ENCODE results near the gene KIF17.

The KIF17 gene

DNA sequence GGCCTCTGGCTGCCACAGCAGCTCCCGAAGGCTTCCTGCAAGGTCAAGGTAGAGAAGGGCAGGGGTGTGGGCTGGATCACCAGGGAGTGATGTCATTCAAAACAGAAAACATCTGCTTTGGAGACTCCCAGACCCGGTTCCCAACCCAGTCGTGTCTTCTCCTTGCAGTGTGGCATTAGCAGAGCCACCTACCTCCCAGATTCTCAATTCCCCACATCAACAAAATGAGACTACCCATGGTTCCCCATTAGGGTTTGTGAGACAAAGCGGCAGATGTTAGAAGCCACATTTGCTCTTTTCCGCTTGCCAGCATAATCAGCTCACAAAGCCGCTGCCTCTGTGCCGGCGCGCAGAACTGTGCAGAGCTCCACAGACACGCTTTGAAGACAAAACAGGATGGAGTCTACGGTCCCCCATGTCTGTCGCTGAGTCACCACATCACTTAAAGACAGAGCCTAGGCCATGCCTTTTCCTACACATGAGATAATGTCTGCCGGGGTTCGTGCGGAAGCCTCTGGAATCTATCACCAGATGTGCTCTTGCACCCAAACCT, 12.5 kb downstream of the KIF17 start:
- H3K4me3 ChIP-seq (replicated peaks; ENCODE audit: low read depth, low read length): no peak overlapping the region
- TF ChIP-seq, protein P1, sequence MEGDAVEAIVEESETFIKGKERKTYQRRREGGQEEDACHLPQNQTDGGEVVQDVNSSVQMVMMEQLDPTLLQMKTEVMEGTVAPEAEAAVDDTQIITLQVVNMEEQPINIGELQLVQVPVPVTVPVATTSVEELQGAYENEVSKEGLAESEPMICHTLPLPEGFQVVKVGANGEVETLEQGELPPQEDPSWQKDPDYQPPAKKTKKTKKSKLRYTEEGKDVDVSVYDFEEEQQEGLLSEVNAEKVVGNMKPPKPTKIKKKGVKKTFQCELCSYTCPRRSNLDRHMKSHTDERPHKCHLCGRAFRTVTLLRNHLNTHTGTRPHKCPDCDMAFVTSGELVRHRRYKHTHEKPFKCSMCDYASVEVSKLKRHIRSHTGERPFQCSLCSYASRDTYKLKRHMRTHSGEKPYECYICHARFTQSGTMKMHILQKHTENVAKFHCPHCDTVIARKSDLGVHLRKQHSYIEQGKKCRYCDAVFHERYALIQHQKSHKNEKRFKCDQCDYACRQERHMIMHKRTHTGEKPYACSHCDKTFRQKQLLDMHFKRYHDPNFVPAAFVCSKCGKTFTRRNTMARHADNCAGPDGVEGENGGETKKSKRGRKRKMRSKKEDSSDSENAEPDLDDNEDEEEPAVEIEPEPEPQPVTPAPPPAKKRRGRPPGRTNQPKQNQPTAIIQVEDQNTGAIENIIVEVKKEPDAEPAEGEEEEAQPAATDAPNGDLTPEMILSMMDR (IDR thresholded peaks at IDR 0.05; ENCODE audit: low read depth, low read length, missing control alignments): no peak
- DNase-seq (ENCODE audit: extremely low read depth, low read depth): no peak

DNA sequence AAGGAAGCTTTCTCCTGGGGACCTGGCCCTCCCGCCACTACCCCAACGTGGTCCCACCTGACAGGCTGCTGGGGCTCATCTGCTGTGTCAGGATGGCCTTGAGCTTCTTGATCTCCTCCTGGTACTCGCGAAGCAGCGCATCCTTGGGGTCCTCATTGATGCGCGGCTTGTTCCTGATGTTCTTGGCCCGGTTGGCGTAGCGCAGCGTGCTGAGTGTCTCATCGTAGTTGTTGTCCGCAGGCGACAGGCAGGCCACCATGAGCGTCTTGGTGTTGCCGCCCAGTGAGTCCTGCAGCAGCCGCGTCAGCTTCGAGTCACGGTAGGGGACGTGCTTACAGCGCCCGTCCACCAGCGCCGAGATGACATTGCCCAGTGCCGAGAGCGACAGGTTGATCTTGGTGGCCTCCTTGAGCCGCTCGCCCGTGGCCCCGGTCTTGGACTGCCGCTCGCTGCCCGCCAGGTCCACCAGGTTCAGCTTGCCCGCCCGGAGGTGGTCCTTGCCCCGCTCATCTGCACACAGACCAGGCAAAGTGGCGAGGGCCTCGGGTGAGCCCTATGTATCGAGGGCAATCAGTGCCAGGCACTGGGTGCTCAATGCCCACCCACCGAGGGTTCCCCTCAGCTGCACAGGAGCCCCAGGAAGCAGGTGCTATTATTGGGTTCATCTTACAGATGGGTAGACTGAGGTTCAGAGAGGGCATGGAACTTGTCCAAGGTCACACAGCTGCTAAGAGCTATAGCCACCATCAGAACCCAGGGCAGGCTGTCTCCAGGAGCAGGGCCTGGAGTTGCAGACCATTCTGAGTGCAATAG, 13.2 kb downstream of the KIF17 start:
- H3K4me3 ChIP-seq (replicated peaks; ENCODE audit: low read depth, low read length): no peak overlapping the region
- no peak for DNase-seq (ENCODE audit: extremely low read depth, low read depth)
- TF ChIP-seq, protein P1 (IDR thresholded peaks at IDR 0.05; ENCODE audit: low read depth, low read length, missing control alignments): no peak

DNA sequence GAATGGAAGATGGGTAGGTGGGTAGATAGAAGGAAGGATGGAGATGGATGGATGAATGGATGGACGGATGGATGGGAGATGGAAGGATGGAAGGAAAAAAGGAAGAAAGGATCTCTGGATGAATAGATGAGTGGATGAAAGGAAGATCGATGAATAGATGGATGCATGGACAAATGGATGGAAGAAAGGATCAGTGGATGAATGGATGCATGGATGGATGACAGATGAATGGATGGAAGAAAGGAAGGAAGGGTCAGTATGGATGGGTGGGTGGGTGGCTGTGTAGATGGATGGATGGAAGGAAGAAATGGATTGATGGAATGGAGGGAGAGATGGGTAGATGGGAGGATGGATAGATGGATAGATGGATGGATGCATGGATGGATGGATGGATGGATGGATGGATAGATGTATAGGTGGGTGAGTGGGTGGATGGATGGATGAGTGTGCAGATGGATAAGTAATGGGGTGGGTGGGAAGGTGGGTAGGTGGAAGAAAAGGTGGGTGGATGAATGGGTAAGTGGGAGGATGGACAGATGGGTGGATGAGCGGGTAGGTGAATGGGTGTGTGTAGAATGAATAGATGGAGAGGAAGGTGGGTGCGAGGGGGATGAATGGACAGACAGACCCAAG, 14.6 kb downstream of the KIF17 start:
- TF ChIP-seq, protein P1 (IDR thresholded peaks at IDR 0.05; ENCODE audit: low read depth, low read length, missing control alignments): no peak
- no peak overlapping the region for H3K4me3 ChIP-seq (replicated peaks; ENCODE audit: low read depth, low read length)
- DNase-seq (ENCODE audit: extremely low read depth, low read depth): no peak

DNA sequence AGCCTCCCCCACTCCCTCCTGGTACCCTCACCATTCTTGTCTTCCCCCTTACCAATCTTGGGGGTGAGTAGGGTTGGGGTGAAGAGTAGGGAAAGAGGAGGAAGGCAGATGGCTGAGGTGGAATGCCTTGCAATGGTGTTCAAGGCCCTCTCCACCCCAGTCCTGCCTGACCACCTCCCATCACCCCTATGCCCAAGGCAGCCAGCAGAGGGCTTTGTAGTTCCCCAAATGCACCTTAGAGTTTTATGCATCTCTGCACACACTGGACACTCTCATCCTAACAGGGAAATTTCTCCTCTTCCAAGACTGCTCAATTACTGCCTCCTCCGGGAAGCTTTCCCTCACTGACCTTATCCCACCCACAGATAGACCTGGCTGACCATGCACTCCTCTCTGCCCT, 15.4 kb downstream of the KIF17 start:
- no peak overlapping the region for H3K4me3 ChIP-seq (replicated peaks; ENCODE audit: low read depth, low read length)
- TF ChIP-seq, protein P1 (IDR thresholded peaks at IDR 0.05; ENCODE audit: low read depth, low read length, missing control alignments): peak; percentile 38
- DNase-seq (ENCODE audit: extremely low read depth, low read depth): no peak

DNA sequence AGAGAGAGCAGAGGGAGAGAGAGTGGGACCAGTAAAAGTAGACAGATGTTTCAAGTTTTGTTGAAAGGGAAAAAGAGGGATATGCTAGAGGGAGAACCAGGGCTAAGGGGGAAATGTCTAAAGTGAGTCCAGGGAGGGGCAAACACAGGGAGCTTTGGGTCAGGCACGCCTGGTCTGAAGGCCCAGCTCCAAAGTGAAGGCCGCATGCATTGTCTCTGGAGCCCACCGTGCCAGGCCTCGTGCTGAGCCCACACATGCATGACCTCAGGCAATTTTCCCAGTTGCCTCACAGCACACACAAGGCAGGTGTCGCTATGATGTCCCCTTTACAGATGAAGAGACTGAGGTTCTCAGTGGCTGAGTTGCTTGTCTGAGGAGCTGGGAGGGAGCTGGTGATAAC, 16.0 kb downstream of the KIF17 start:
- TF ChIP-seq, protein P1 (IDR thresholded peaks at IDR 0.05; ENCODE audit: low read depth, low read length, missing control alignments): no peak
- no peak for DNase-seq (ENCODE audit: extremely low read depth, low read depth)
- no peak overlapping the region for H3K4me3 ChIP-seq (replicated peaks; ENCODE audit: low read depth, low read length)

DNA sequence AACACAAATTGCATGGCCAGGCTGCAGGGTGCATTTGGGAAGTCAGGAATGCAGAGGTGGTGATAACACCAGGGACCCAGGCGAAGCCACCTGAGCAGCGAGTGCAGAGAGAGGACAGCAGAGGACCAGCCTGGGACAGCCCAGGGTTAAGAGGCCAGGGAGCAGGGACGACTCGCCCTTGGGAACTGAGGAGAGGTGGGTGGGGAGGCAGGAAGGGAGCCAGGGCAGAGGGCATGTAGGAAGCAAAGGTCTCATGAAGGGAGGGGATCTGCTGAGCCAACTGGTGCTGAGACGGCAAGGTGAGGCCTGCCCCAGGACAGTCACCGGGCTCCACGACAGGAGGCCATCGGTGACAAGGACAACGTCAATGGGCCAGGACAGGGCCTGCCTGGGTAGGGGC, 16.4 kb downstream of the KIF17 start:
- H3K4me3 ChIP-seq (replicated peaks; ENCODE audit: low read depth, low read length): no peak overlapping the region
- no peak for DNase-seq (ENCODE audit: extremely low read depth, low read depth)
- TF ChIP-seq, protein P1 (IDR thresholded peaks at IDR 0.05; ENCODE audit: low read depth, low read length, missing control alignments): no peak

Measured in HFF-Myc (cell line).